Fibroblast of skin of right biceps (primary cell): ENCODE measurements around the gene MAEA.
A peak's percentile ranks its signal among the peaks of the same experiment; 100 is the strongest.
"Not testable (repeated sequence)": the region's sequence is repeated elsewhere in the genome, so short reads cannot be mapped to it uniquely, and the experiment has no call there.

Experiments
- DNase-seq: peaks from one replicate; pipeline ENCODE4 v3.0.0-alpha.2; 2013

Gene MAEA

GRCh38 chr4:1324443-1325175, 34.9 kb downstream of the MAEA start:
- peak; percentile 53 for DNase-seq

- no peak for DNase-seq
Observed at GRCh38 chr4:1325176-1325480, 35.4 kb downstream of the MAEA start.

GRCh38 chr4:1325681-1326635, 36.3 kb downstream of the MAEA start:
- DNase-seq = no peak

- no peak for DNase-seq
Observed at GRCh38 chr4:1326751-1327525, 37.2 kb downstream of the MAEA start.

- no peak for DNase-seq
Observed at GRCh38 chr4:1327526-1328266, 38.0 kb downstream of the MAEA start.

- no peak for DNase-seq
Observed at GRCh38 chr4:1328267-1329155, 38.8 kb downstream of the MAEA start.

GRCh38 chr4:1329408-1330371, 40.0 kb downstream of the MAEA start:
- no peak for DNase-seq

- no peak for DNase-seq
Observed at GRCh38 chr4:1330761-1331590, 41.3 kb downstream of the MAEA start.

- DNase-seq = no peak
Observed at GRCh38 chr4:1331591-1332353, 42.1 kb downstream of the MAEA start.

GRCh38 chr4:1332686-1333085, 43.0 kb downstream of the MAEA start:
- no peak for DNase-seq

GRCh38 chr4:1333256-1333655, 43.6 kb downstream of the MAEA start:
- no peak for DNase-seq

GRCh38 chr4:1333851-1334578, 44.3 kb downstream of the MAEA start:
- DNase-seq = not testable (repeated sequence)

- no peak for DNase-seq
Observed at GRCh38 chr4:1334579-1334895, 44.8 kb downstream of the MAEA start.

- DNase-seq = not testable (repeated sequence)
Observed at GRCh38 chr4:1335193-1335883, 45.6 kb downstream of the MAEA start.

- peak; percentile 16 for DNase-seq
Observed at GRCh38 chr4:1336088-1336491, 46.4 kb downstream of the MAEA start.

- DNase-seq = peak; percentile 60
Observed at GRCh38 chr4:1337376-1337831, 47.7 kb downstream of the MAEA start.
